Spleen (tissue), 7 donors: Measurements from ENCODE around the gene AAR2.

Experiments used
- CTCF ChIP-seq, 11 experiments: fragments of 200-600 bp in 7 of 11; fragments of 450-650 bp in 4 of 11; sonication (generic) in 4 of 11; IDR thresholded peaks in 8 of 11; conservative IDR thresholded peaks in 3 of 11; 1 replicate in 7 of 11; 2 replicates in 4 of 11; pipeline versions ENCODE4 v1.4.0 to v1.8.0; 2016 to 2021; ENCODE audit warnings: antibody characterized with exemption in 11 of 11, inconsistent platforms in 4 of 11, mild to moderate bottlenecking in 1 of 11
- POLR2A ChIP-seq, 3 donors: fragments of 450-650 bp; IDR thresholded peaks; one replicate each; pipeline ENCODE4 v1.5.1; 2017; ENCODE audit warnings: antibody characterized with exemption in 3 of 3, mild to moderate bottlenecking in 1 of 3
- POLR2AphosphoS5 ChIP-seq, 3 donors: sonication (generic); formaldehyde crosslinking; IDR thresholded peaks; one replicate each; pipeline ENCODE4 v1.5.1; 2017; ENCODE audit warnings: antibody characterized with exemption in 3 of 3
- donor health status: DM: no; HTN: no; CAD: no; lungs with moderate emphysema.
- donor health status: DM: no; HTN: no; CAD: no.
- donor health status: DM: no; HTN: no; CAD: no.

- TF ChIP-seq CTCF (IDR thresholded peaks at IDR 0.05 in 8 of 11, conservative IDR thresholded peaks at IDR 0.05 in 3 of 11) (no peak), POLR2A (IDR thresholded peaks at IDR 0.05) (no peak), POLR2AphosphoS5 (IDR thresholded peaks at IDR 0.05) (no peak)
Measured at GRCh38 chr20:36215778-36216177, 20.5 kb upstream of the AAR2 start.
